K562 treated with DMSO at 1 percent for 12 hours (cell line): ENCODE measurements around the gene MPST. TPM values are rescaled to one million over a fixed set of nuclear protein-coding genes. Genes with fewer than 3 reads are reported as not detected.

Experiments
- total RNA-seq: library from RNA; unstranded; fragments of 300-600 nt; gene quantifications from 2 replicates; pipeline ENCODE4 v1.2.3, GENCODE V29; 2022; ENCODE audit not compliant: insufficient read depth

Gene MPST
- 124 and 177 TPM in 2 replicates for total RNA-seq

DNA sequence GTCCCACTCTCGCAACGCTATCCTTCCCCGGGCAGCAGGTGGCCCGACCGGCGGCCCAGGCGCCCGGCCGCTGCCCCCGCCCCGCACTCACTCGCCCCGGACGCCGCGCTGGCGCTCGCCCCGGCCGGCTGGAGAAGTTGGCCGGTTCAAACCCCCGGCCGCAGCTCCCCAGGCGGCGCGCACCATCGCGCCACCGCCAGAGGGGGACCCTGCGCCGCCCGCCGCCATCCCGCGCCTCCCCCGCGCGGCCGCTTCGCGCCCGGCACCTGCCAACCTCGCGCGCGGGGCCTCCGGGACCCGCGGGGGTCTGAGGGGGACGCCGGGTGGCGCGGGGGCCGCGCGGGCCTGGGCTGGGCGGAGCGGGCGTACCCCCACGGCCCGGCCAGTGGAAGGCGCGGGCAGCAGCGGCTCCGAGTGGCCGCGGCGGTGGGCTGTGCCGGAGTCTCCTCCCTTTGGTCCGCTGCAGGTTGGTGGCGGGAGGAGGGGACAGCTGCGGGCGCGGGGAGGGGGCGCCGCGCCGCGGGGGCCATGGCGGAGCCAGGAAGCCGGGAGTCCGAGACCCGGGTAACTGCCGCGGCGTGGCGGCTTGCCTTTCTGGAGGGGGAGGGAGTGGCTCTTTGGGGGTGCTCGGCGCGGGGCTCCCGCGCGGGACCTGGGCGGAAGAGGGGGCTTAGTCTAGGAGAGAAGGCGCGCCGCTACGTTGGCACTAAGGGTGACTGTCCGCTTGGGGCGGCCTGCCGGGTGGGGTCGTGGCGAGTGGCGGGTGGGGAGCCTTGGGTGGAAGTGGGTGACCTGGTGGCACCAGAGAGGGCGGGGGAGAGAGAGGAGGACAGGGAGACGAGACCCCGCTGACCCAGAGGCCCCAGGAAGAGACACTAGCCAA lies at the start of gene MPST, which contains the start of gene TST:
MPST (plus strand) TSS at position 434 of the 883 bp plus-strand sequence; CDS start at position 529, 95 bp downstream.
TST (minus strand) TSS at position 139 of the 883 bp plus-strand sequence. CDS start 715 bp downstream, outside the sequence.

DNA sequence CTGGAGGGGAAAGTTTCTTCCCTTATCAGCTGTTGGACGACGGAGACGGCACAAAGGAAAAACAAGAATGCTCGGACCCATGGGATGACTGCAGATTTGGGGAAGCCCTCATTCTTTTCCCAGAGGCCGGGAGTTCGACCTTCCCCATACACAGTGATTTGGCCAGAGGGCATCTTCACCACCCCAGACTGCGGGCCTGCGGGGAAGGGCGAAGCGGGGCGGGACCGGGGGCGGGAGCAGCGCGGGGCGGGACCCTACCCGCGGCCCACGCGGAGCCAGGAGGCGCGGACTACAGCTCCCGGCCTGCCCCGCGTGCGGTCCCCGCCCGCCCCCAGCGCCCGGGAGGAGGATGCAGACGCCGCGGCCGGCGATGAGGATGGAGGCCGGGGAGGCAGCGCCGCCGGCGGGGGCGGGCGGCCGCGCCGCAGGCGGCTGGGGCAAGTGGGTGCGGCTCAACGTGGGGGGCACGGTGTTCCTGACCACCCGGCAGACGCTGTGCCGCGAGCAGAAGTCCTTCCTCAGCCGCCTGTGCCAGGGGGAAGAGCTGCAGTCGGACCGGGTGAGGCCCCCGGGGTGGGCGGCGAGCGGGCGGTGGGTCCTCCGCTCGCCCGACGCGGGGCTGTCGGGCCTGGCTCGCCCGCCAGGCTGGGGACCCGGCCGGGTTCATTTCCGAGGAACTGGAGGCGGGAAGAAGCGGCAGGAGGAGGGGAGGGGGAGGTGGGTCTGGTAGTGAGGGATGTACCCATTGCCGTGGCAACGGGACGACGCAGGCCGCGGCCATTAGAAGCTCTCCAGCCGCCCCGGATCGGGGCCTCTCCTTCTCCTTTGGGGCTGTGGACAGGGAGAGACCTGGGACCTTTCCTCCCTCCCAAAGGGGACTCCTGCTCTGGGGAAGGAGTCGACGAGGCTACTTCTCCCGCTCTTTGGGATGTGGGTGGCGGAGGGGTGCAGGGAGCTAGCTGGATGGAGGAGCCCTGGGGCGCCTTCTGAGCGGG lies 32.1 kb downstream of the MPST start, which contains the start of gene KCTD17:
KCTD17 (plus strand) TSS at position 352 of the 995 bp plus-strand sequence; CDS start at position 371, 19 bp downstream.

Other genes starting within 250 kb of the MPST start
- gene IFT27, start 243.6 kb upstream of the MPST start, total RNA-seq, result 4.2 and 5.7 TPM in 2 replicates
- gene PVALB, start 202.7 kb upstream of the MPST start, total RNA-seq, result not detected in 2 replicates
- 2.4 and 2.6 TPM in 2 replicates for gene NCF4, start 158.7 kb upstream of the MPST start, total RNA-seq
- gene CSF2RB, start 106.1 kb upstream of the MPST start, total RNA-seq, result 0.83 TPM in 1 of 2 replicates, not detected in the other
- 41.4 and 58.1 TPM in 2 replicates for gene TST, start 295 bp upstream of the MPST start, total RNA-seq
- not detected in 2 replicates for gene KCTD17, start 32.0 kb downstream of the MPST start, total RNA-seq
- not detected in 2 replicates for gene TMPRSS6, start 90.0 kb downstream of the MPST start, total RNA-seq
- gene IL2RB, start 130.2 kb downstream of the MPST start, total RNA-seq, result 0.72 and 1.0 TPM in 2 replicates
- 0.58 and 1.2 TPM in 2 replicates for gene C1QTNF6, start 168.5 kb downstream of the MPST start, total RNA-seq
- not detected in 2 replicates for gene SSTR3, start 192.7 kb downstream of the MPST start, total RNA-seq
- 239 and 319 TPM in 2 replicates for gene RAC2, start 224.5 kb downstream of the MPST start, total RNA-seq